CD4-positive, alpha-beta T cell treated with Interleukin-17A for 1 hour (primary cell): ENCODE measurements around the gene VASH1.
A peak's percentile ranks its signal among the peaks of the same experiment; 100 is the strongest.

Experiments used
- DNase-seq: peaks from one replicate; pipeline ENCODE4 v3.0.0-alpha.2; 2020

VASH1 gene

DNA sequence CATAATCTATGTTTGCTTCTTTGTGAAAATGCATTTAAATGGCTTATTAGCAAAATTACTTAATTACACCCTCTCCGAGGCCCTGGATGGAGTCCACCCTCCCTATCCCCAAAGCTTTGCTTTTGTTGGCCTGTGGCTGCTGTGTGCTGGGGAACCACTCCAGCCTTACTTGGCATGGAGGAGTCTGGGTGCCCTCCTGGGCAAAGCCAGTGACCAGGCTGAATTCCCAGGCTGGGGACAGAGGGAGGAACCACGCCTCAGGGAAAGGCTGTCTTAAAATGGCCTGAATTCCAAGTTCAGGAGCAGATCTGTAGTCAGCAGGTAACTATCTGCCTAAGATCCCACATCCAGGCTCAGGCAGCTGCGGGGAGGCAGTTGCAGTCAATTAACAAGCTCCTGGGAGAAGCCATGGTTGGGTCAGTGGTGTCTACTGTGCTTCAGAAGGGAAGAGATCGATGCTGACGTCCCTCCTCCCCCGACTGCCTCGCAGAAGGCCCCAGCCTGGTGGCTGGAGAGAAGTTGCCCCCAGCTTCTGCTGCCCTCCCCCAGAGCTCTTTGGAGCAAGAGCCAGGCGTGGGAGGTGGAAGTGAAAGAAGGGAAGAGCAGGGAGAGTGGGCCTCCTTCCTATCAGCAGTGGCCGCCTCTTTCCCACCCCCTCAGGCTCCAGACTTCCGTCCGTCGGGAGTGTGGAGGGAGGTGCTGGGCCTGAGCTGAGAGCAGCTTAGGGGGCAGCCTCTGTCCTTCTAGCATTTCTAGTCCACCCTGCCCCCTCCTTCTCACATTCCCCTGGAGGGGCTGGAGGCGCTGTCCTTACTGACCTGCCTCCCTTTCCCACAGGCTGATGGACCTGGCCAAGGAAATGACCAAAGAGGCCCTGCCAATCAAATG is 11.3 kb downstream of the VASH1 start:
- no peak for DNase-seq

DNA sequence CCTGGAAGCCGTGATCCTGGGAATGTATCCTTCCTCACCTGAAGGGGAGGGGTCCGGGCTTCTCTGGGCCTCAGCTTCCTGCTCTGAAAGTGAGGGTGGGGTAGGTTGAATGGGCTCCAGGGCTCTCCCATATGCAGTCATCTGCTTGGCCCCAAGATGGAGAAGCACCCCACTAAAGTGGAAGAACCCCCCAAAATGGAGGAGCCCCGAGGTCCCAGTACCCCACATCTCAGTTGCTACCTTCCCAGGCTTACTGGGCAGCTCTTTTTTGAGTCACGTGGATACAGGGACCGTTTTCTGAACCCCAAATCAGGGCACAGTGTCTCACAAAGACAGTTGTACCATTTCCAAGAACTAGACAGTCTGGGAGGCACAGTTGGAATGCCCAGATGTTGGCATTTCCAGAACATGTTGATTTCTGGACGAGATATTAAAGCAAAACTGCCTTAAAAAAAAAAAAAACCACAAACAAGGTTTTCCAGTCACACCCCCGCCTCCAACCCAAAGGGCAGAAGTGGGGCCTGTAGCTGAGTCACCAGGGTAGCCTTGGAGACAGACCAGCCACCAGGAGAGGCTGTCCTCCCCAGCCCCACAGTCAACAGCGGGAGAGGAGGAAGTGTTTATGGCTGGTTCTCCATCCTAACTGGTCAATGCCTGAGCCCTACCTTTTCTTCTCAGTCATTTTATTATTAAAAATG is 12.1 kb downstream of the VASH1 start:
- peak; percentile 35 for DNase-seq

DNA sequence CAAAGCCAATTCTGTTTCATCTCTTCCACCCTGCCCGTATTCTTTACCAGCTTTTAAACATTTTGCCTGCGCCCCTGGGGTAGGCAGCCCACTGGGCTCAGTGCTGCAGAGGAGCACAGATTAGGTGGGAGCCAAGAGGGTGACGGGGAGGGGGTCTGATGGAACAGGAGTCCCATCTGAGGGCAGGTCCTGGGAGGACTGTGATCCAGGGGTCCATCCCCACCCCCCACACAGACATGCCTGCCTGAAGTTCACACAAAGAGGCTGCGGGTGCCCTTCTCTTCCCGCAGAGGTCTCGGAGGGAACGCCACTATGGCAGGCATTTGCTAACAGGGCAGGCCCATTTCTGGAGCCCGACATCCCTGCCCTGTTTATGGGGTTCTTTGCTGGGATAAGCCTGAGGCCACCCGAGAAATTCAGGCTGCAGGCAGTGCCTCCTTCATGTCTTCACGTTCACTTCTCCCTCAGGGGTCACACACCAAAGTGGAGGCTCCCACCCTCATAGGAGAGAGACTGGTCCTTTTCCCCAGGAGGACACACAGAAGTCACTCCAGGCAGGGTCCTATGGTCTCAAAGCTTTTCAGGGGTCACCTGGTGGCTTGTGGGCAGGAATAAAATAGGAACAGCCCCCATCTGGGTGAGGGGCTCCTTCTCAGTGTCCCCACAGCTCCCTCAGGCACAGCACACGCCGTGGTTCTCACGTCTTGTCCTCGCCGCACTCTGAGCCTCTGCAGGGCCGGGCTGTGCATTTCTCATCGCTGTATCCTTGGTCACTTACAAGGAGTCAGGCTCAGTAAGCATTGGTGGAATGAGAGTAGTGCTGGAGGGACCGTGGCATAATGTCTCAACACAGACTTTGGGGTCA is 12.9 kb downstream of the VASH1 start:
- DNase-seq: no peak

DNA sequence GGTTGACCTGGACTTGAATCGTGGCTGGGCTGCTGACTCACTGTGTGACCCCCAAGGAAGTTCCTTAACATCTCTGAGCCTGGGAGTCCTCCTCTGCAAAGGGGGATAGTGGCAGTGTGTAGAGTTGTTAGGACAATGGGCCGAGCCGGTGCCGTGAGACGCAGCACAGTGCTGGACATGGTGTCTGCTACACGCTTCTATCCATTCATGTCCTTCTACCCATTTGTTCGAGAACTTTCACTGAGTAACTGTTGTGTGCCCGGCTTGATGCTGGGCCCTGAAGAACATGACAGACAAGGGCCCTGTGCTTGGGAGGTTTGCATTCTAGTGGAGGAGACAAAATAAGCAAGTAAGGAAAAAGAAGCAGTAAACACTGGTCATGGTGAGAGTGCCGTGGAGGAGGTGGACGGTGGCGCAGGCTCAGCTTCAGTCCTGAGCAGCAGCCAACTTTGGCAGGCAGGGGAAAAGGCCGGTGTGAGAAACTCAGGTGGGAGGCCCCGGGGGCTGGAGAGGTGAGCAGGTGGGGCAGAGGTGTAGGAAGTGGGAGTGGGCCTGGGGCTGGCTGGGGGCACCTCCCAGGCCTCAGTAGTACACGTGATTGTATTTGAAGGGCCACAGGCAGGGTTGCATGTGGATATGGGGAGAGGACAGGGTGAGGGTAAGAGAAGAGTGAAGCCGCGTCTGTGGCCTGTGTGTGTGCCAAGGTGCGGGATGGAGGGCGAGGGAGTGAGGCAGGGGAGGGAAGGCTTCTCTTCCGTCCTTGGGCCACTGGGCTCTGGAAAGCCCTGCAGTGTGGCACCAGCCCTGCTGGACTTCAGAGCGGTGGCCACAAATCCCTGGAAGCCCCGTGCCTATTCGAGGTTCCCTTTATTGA is 13.8 kb downstream of the VASH1 start:
- DNase-seq: no peak

DNA sequence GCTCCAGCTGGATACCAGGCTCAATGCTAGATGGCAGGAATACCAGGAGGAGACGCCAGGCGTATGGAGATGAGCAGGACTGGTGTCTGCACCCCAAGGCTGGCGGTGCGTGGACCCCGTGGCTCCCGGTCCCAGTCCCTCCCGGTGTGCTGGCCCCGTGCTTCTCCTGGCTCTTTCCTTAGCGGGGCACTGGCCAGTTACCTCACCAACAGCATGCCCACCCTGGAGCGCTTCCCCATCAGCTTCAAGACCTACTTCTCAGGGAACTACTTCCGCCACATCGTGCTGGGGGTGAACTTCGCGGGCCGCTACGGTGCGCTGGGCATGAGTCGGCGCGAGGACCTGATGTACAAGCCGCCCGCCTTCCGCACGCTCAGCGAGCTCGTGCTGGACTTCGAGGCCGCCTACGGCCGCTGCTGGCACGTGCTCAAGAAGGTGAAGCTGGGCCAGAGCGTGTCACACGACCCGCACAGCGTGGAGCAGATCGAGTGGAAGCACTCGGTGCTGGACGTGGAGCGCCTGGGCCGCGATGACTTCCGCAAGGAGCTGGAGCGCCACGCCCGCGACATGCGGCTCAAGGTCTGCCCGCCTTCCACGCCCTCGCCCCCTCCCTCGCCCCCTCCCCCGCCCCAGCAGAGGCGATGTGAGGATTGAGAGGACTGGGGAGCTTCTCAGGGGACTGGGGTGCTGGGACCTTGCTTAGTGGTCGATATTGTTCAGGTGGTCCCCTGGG is 14.6 kb downstream of the VASH1 start:
- DNase-seq: no peak

DNA sequence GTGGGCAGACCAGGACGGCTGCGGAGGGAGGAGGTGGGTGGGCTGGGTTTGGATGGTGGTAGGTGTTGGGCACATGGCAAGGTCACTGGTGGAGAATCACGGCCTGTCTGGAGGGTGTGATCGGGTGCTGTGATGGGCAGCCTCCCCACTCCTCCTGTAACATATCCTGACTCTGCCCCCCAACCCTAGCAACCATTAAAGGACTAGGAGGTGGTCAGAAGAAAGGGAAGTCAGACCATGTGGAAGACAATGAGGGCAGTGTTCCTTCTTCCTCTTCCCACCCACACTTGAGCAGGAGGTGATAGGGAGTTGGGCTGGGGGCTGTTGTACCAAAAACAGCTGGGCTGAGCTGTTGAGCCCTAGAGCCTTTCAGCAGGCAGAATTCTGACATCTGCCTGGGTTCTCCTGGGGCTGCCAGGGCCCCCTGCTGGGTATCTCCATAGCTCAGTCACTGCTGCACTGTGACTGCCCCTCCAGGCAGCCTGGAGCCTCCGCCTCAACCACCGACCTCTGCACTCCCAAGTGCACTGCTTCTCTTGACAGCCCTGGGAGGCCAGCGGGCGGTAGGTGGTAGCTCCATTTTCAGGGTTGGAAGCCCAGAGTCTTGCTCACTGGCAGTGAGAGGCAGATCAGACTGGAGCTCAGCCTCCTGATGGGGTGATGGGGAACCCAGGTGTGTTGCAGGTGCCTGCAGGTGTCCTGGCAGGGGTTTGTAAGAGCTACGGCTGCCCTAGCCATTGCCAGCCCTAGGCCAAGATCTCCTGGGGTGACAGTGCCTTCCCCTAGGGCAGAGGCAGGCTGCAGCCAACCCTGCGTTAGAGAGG is 15.4 kb downstream of the VASH1 start:
- DNase-seq: no peak

DNA sequence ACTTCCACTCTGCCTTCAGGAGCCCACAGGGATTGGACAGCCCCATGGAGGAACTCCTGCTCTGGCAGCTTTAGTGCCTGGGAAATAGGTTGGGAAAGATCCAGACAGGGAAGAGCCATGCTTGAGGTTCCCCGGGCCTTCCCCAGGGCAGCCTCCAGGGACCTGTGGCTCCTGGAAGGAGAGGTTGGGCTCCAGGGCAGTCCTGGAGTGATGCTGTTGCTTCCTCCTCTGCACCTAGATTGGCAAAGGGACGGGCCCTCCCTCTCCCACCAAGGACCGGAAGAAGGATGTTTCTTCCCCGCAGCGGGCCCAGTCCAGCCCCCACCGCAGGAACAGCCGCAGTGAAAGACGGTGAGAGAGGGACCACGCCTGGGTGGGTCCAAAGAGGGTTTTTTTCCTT is 16.5 kb downstream of the VASH1 start:
- DNase-seq: no peak

DNA sequence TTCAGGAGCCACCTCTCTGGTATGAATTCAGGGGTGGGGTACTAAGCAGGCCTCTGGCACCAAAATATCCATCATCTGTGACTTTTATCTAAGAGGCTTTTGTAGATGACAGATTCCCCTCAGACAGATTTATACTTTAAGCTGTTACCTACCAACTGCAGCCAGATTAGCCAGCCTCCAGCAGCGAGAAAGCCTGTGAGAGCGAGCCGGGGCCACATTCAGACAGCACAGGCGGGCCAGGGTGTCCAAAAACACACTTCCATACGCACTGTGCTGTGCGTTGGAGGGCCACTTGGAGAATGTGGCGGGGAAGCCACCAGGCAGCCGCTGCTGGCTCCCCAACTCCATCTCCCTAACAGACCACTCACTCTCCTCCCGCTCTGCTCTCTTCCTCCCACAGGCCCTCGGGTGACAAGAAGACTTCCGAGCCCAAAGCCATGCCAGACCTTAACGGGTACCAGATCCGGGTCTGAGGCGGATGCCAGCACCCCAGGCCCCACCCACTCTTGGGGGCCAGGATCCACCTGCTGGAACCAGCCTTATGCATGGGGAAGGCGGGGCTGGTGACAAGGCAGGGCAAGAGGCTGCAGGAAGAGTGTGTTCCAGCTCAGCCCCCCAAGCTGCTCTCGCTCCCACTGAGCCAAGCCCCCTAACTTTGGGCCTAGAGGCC is 17.4 kb downstream of the VASH1 start:
- DNase-seq: no peak

DNA sequence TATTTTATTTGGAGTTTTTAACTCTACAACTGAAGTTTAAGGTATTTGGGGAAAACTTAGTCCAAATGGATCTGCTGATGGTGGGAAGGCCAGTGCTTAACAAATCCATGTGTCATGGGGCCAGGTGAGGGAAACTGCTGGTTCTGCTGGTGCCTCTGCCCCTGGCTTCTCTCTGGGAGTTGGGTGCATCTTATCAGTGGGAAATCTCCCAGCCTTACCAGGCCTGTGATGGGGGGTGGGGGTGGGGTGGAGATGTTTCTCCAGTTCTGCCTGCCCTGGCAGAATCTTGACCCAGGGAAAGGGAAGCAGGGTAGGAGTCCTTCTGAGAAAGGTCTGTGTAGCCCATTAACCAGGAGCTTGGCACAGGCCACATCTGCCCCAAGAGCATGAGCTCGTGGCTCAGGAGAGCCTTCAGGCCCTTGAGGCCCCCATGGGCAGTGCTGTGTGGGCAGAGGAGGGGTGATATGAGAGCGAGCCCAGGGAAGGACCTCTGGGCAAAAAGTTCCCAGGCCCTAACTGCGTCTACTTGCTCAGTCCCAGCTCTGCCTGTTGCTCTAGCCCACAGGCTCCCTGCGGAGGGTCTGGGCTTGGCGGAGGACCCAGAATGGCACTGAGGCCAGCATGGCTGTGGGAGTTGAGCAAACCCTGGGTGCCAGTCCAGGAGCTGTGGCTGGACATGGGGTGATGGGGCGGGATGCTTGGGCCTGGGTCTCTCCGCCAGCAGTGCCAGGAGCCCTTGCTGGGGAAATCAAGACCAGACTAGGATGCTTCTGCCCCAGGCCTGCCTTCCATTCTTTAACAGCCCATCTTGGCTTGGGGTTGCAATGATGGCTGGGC is 18.2 kb downstream of the VASH1 start:
- DNase-seq: no peak

DNA sequence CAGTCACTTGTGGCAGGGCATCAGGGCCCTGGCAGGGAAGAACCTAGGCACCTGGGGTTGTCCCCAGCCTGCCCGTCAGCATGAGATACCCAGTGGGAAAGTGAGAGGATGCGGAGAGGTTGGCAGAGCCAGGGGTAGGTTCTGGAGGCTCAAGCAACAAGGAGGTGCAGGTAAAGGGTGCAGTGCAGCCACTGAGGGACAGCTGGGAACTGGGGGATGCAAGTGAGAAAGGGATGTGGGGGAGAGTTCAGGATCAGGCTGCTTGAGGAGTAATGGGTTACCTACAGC is 18.7 kb downstream of the VASH1 start:
- no peak for DNase-seq

DNA sequence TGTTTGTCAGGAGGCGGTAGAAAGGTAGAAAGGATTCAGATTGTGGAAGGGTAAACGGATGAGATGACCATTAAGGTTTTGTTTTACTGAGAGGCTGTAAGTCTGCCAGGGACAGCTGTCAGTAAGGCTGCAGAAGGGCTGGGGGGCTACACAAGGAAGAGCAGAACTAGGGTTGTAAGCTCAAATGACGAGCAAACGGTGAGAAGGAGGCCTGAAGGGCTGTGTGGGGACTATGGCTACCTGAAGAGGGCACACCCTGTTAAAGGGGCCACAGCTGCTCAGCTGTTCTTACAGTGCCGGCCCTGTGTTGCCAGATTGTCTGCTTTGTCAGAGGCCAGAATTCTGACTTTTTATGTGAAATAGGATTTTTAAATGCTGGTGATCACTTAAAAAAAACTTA is 19.1 kb downstream of the VASH1 start:
- DNase-seq: no peak

DNA sequence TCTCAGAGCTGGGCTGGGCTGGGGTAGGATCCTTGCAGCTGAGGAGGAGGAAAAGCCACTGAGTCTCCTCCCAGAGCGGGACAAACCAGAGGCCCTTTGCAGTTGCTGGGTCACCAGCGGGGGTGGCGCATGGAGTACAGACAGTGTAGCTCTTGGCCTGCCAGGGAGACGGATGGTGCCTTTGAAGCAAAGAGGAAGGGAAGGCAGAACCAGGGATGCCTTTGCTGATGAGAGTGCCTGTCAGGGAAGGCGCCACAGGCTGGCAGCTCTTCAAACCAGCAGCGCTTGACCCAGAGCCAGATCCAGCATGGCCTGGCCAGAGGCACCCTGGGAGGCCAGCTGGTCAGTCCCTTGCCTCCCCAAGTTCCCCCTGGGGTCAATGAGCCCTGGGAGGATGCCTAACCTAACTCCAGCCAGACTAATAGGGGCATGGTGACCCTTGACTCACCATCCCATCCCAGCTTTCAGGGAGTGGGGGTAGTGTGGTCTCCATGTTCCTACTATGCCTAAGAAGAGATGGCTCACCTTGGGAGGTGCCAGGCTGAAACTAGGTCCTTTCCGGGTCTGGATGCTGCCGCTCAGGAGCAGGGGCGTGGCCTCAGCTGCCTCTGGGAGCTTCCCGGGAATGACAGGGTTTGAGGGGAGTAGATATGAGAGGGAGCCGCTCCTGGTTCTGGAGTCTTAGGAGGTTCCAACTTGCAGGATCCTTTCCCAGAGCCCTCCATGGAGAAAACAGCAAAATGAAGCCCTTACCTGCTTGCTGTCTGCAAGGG is 19.8 kb downstream of the VASH1 start:
- DNase-seq: no peak

DNA sequence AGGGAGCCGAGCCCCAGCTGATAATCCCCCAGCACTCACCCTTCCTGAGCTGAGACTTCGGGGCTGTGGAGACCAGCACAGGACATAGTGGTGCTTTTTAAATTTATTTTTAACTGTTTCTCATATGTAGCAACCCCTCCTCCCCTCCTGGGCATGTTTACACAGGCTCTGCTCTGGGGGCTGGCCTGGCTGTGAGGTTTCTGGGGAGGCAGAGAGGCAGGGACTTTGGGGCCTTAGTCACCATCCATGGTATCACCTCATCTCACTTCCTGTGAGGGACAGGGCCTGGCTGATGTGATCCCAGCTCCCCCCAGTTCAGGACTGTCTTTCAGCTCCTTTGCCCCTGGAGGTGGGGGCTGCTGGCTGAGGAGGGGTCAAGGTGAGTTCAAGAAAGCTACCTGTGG is 20.4 kb downstream of the VASH1 start:
- DNase-seq: no peak

DNA sequence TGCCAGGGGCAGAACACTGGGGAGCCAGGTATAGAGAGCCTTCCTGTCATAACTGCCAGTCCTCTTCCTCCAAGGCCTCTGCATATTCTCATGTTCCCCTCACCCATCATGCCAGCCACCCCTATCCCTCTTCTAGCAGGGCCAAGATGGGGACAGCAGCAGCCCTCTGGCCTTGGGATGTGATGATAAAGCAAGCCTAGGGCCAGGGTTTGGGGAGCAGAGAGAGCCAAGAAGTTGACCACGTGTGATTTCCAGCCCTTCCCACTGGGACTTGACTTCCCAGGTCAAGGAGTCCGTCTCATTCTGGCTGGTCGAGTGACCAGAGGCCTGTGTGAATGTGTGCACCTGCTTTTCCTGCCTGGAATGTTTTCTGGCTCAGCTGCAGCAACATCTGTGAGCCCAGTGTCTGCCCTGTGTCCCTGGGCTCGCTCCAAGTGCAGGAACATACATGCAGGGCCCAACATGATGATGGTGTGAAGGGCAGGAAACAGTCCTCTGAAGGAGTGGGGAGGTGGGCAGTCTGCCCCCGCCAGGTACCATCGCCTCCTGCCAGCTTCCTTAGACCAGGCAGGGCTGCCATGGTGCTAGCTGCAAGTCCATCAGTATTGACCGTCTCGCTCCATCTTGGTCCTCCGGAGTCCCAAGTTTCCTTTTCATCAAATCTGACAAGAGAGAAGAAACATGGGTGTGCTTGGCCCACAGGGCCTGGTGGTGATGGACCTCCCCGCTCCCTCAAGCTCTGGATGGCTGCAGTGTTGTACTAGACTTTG is 21.0 kb downstream of the VASH1 start:
- DNase-seq: no peak

DNA sequence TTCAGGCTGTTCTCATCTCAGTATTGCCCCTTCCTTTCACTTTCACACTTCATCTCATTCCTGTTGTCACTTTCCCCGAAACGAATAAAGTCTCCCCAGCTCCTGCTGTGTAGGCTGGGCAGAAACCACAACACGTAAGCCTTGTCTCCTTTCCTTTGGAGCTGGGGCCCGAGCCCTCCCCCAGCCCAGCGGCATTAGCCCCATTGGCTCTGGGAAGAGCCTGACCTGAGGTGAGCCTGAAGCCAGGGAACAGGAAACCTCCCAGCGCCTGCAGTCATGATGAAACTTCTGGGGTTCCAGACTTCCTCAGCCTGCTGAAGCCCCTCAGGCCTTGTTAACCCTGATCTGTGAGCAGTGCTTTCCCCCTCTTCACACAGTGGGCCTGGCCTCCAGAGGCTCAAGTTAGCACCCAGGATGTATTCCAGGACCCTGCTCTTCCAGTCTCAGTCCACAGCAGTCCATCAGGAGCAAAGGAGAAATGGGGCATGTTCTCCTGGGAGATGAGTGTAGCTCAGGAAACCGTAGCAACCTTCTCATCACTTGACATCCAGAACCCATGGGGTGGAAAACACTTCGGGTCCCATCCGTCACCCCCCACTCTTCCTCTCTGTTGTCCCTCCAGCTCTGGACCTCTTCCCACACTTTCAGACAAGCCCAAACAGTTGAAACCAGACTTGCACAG is 21.8 kb downstream of the VASH1 start:
- DNase-seq: no peak

DNA sequence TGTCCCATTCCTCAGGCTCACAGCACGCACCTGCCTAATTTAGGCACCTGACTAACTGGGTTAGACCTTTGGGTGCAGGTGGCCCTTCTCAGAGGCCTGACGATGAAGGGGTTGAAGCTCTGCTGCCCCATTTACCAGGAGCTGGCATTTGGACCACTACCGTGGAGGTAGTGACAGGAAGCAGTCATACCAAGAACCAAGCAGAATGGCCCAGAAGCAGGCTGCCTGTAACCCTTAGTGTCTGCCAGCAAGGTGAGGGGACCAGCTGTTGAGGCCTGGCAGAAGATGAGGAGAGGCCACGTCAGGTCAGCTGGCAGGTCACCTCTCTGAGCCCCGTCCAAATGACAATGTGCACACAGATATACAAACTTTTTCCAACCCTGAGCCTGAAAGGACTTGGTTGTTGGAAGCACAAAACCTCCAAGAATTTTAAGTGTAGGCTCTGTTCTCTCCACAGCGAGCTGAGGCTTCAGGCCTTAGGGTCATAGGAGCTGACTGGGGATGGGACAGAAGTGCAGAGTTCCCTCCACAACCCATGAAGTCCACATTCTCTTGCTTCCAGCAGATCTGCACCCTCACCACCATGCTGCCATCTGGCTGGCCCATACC is 23.1 kb downstream of the VASH1 start:
- DNase-seq: no peak

DNA sequence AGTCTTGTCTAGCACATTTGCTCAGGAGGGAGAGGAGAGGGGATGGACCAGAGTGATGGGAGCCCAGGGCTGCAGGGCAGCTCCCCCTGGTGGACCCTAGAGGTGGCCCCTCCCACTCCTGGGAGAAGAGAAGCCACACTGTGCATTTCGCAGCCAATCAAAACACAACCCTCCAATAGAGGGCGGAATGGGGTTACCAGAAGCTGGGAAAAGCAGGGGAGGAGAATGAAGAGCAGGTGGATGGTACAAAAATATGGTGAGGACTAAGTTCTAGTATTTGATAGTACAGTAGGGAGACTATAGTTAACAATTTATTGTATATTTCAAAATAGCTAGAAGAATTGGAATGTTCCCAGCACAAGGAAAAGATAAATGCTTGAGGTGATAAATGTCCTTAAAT is 23.6 kb downstream of the VASH1 start:
- DNase-seq: peak; percentile 72
